ENCODE results near the gene VAV1.
A peak's percentile ranks its signal among the peaks of the same experiment; 100 is the strongest.

VAV1 gene

GRCh38 chr19:6862673-6863078, 90.2 kb downstream of the VAV1 start:
- no peak overlapping the region for H3K27ac ChIP-seq (ENCODE audit: extremely low read depth, low read depth, low read length)
- POLR2A ChIA-PET: interaction anchor here (0.6 kb wide), 3 partner anchors 138 to 727 kb away, joined by 3 to 6 read pairs (median 5); partner anchors contain the start of gene ACSBG2
- CTCF ChIA-PET: interaction anchor here (0.6 to 5.2 kb wide), 35 partner anchors 10 to 875 kb away, joined by 3 to 49 read pairs (median 4); partner anchors contain the start of genes GPR108, SH2D3A and TRIP10
- TF ChIP-seq ZNF223 (tag by site-specific recombination; IDR thresholded peaks at IDR 0.05) (no peak), FEZF1 (tag by site-specific recombination; IDR thresholded peaks at IDR 0.05) (no peak), ZFP37 (tag by site-specific recombination; IDR thresholded peaks at IDR 0.05) (no peak), ZNF146 (tag by site-specific recombination; IDR thresholded peaks at IDR 0.05) (no peak), ZNF24 (tag by site-specific recombination; IDR thresholded peaks at IDR 0.05) (no peak), BCL11B (tag by site-specific recombination; IDR thresholded peaks at IDR 0.05; ENCODE audit: low read depth) (no peak), ZNF362 (tag by site-specific recombination; IDR thresholded peaks at IDR 0.05) (no peak), GLIS2 (tag by site-specific recombination; IDR thresholded peaks at IDR 0.05) (no peak), ZNF692 (tag by site-specific recombination; IDR thresholded peaks at IDR 0.05) (no peak), ZSCAN5A (tag by site-specific recombination; IDR thresholded peaks at IDR 0.05) (no peak), ZNF785 (tag by site-specific recombination; IDR thresholded peaks at IDR 0.05) (no peak), SP3 (tag by site-specific recombination; IDR thresholded peaks at IDR 0.05) (no peak), ZFP3 (tag by site-specific recombination; IDR thresholded peaks at IDR 0.05; ENCODE audit: low read depth) (no peak), ZNF132 (tag by site-specific recombination; IDR thresholded peaks at IDR 0.05; ENCODE audit: borderline replicate concordance) (no peak), ZNF510 (tag by site-specific recombination; IDR thresholded peaks at IDR 0.05; ENCODE audit: insufficient replicate concordance) (no peak), ZNF645 (tag by site-specific recombination; IDR thresholded peaks at IDR 0.05) (no peak), ZNF335 (tag by site-specific recombination; conservative IDR thresholded peaks at IDR 0.05) (no peak), ZNF76 (tag by site-specific recombination; IDR thresholded peaks at IDR 0.05; ENCODE audit: borderline replicate concordance, low read depth) (no peak), TCF7L2 (IDR thresholded peaks at IDR 0.05; ENCODE audit: borderline replicate concordance, low read depth, low read length) (no peak), ZNF391 (tag by site-specific recombination; IDR thresholded peaks at IDR 0.05; ENCODE audit: borderline replicate concordance, low read depth) (peak; percentile 75; the same call in 1 of the 2 replicates), ZSCAN23 (tag by site-specific recombination; IDR thresholded peaks at IDR 0.05) (no peak), ZFP41 (tag by site-specific recombination; IDR thresholded peaks at IDR 0.05; ENCODE audit: borderline replicate concordance) (no peak), ZNF239 (tag by site-specific recombination; IDR thresholded peaks at IDR 0.05) (no peak), ZNF843 (tag by site-specific recombination; IDR thresholded peaks at IDR 0.05) (no peak), ZNF747 (tag by site-specific recombination; IDR thresholded peaks at IDR 0.05) (no peak), ZNF324 (tag by site-specific recombination; IDR thresholded peaks at IDR 0.05) (no peak; the same call in 1 of the 2 replicates)
- TF ChIP-seq, protein P1, sequence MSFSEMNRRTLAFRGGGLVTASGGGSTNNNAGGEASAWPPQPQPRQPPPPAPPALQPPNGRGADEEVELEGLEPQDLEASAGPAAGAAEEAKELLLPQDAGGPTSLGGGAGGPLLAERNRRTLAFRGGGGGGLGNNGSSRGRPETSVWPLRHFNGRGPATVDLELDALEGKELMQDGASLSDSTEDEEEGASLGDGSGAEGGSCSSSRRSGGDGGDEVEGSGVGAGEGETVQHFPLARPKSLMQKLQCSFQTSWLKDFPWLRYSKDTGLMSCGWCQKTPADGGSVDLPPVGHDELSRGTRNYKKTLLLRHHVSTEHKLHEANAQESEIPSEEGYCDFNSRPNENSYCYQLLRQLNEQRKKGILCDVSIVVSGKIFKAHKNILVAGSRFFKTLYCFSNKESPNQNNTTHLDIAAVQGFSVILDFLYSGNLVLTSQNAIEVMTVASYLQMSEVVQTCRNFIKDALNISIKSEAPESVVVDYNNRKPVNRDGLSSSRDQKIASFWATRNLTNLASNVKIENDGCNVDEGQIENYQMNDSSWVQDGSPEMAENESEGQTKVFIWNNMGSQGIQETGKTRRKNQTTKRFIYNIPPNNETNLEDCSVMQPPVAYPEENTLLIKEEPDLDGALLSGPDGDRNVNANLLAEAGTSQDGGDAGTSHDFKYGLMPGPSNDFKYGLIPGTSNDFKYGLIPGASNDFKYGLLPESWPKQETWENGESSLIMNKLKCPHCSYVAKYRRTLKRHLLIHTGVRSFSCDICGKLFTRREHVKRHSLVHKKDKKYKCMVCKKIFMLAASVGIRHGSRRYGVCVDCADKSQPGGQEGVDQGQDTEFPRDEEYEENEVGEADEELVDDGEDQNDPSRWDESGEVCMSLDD (tag by site-specific recombination; IDR thresholded peaks at IDR 0.05): peak; percentile 77
- TF ChIP-seq, protein P2, sequence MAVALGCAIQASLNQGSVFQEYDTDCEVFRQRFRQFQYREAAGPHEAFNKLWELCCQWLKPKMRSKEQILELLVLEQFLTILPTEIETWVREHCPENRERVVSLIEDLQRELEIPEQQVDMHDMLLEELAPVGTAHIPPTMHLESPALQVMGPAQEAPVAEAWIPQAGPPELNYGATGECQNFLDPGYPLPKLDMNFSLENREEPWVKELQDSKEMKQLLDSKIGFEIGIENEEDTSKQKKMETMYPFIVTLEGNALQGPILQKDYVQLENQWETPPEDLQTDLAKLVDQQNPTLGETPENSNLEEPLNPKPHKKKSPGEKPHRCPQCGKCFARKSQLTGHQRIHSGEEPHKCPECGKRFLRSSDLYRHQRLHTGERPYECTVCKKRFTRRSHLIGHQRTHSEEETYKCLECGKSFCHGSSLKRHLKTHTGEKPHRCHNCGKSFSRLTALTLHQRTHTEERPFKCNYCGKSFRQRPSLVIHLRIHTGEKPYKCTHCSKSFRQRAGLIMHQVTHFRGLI (tag by site-specific recombination; IDR thresholded peaks at IDR 0.05): no peak
- TF ChIP-seq, protein P3, sequence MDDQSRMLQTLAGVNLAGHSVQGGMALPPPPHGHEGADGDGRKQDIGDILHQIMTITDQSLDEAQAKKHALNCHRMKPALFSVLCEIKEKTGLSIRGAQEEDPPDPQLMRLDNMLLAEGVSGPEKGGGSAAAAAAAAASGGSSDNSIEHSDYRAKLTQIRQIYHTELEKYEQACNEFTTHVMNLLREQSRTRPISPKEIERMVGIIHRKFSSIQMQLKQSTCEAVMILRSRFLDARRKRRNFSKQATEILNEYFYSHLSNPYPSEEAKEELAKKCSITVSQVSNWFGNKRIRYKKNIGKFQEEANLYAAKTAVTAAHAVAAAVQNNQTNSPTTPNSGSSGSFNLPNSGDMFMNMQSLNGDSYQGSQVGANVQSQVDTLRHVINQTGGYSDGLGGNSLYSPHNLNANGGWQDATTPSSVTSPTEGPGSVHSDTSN (CRISPR knock-in tag; IDR thresholded peaks at IDR 0.05): no peak

More at GRCh38 chr19:6862673-6863078, 90.2 kb downstream of the VAV1 start:
- Histone ChIP-seq H3K4me1 (ENCODE audit: control insufficient read depth, insufficient read depth, low read length) (no peaks in the 10 kb centered on the region), H3K9me3 (ENCODE audit: control insufficient read depth, insufficient read depth, low read depth, low read length) (no peaks in the 10 kb centered on the region), H3K4me3 (ENCODE audit: low read depth, low read length) (peak overlapping the region; percentile 20; the same call in 1 of the 2 replicates), H3K36me3 (ENCODE audit: control insufficient read depth in 2 of 2, insufficient read depth in 1 of 2, low read length in 2 of 2) (no peaks in the 10 kb centered on the region)

Measured in HEK293 (cell line).